Activated T-helper 1 cell treated with anti-CD3 and anti-CD28 coated beads, Interleukin-12 subunit alpha, Interleukin-12 subunit beta, Interleukin-2, Interleukin-4 antibody, amounts not matched to agents 30 ng/mL and 10 ng/mL and 1 ng/mL, durations not matched to agents 14 hours and 24 hours and 36 hours (primary cell): ENCODE data around the gene UMAD1. TPM values are rescaled to one million over a fixed set of nuclear protein-coding genes. Genes with fewer than 3 reads are reported as not detected.

Experiments used
- DNase-seq: peaks from one replicate; pipeline ENCODE4 v3.0.0; 2021; ENCODE audit warnings: low spot score
- H3K27ac Mint-ChIP-seq: one replicate; pipeline ENCODE4 v1.8.0; 2021; ENCODE audit warnings: mild to moderate bottlenecking, mixed read lengths
- H3K27me3 Mint-ChIP-seq: one replicate; pipeline ENCODE4 v1.8.0; 2022; ENCODE audit warnings: mild to moderate bottlenecking, moderate library complexity, mixed read lengths; ENCODE audit not compliant: insufficient read depth
- H3K36me3 Mint-ChIP-seq: one replicate; pipeline ENCODE4 v1.8.0; 2021; ENCODE audit warnings: low read depth, mixed read lengths
- H3K4me1 Mint-ChIP-seq: one replicate; pipeline ENCODE4 v1.8.0; 2021; ENCODE audit warnings: low read depth, mixed read lengths
- H3K4me3 Mint-ChIP-seq: one replicate; pipeline ENCODE4 v1.8.0; 2021; ENCODE audit warnings: mild to moderate bottlenecking, moderate library complexity, mixed read lengths
- H3K9me3 Mint-ChIP-seq: one replicate; pipeline ENCODE4 v1.8.0; 2021; ENCODE audit warnings: mixed read lengths
- intact Hi-C: fragments of 100-400 bp; cut with micrococcal nuclease; formaldehyde crosslinking; loops from one replicate; pipeline ENCODE4 v1.15.1; 2024
- total RNA-seq: library from RNA; stranded (reverse); gene quantifications from 2 replicates; pipeline ENCODE4 v1.2.3, GENCODE V29; 2022

The UMAD1 gene
- total RNA-seq, 1 donor from 2014 or later = 14.2 TPM

GRCh38 chr7:7746458-7746857 is 105.9 kb downstream of the UMAD1 start:
- H3K4me3 Mint-ChIP-seq = no peak overlapping the region
- no peaks in the 10 kb centered on the region for H3K36me3 Mint-ChIP-seq
- intact Hi-C loops = no loop called here
- peaks cover 10% of the 10 kb centered on the region for H3K4me1 Mint-ChIP-seq
- no peak for DNase-seq
- H3K9me3 Mint-ChIP-seq = no peaks in the 10 kb centered on the region
- H3K27me3 Mint-ChIP-seq = no peaks in the 10 kb centered on the region
- no peak overlapping the region for H3K27ac Mint-ChIP-seq

DNA sequence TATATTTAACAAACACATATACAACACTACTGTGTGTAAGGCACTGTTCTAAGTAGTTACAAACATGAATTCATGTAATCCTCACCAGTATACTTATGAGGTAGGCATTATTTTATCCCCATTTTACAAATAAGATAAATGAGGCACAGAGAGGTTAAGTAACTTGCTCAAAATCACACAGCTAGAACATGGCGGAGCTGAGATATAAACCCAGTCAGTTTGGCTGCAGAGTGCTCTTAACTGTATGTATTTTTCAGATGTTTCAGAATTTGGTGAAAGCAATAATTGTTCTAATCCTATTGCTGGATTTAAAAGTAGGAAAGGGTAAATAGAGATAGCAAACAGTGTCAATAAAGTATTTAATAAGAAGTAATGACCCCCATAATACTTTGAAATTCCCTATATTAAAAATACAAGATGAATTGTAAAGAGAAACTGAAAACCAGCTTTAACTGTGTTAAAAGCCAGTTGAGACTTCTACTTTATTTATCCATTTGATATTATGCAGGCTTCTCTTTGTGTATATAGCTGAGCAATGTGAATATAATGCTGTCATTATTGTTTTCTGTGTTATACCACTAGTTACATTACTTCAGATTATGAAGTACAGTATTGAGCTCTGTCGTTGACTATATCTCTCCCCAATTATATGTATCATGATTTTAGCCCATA is 110.2 kb downstream of the UMAD1 start:
- no peak for DNase-seq
- Mint-ChIP-seq H3K27ac (no peak overlapping the region), H3K4me1 (peaks cover 10% of the 10 kb centered on the region), H3K36me3 (peaks cover 2% of the 10 kb centered on the region), H3K9me3 (no peaks in the 10 kb centered on the region), H3K27me3 (no peaks in the 10 kb centered on the region), H3K4me3 (no peak overlapping the region)
- intact Hi-C loops = no loop called here

- Mint-ChIP-seq H3K27me3 (no peaks in the 10 kb centered on the region), H3K9me3 (no peaks in the 10 kb centered on the region), H3K4me1 (peaks cover 10% of the 10 kb centered on the region), H3K4me3 (no peak overlapping the region), H3K36me3 (peaks cover 2% of the 10 kb centered on the region), H3K27ac (no peak overlapping the region)
- intact Hi-C loops = no loop called here
- no peak for DNase-seq
These were observed 110.9 kb downstream of the UMAD1 start for GRCh38 chr7:7751243-7752092.

GRCh38 chr7:7756577-7756976 is 116.0 kb downstream of the UMAD1 start:
- Mint-ChIP-seq H3K4me1 (peaks cover 4% of the 10 kb centered on the region), H3K27ac (no peak overlapping the region), H3K27me3 (no peaks in the 10 kb centered on the region), H3K9me3 (no peaks in the 10 kb centered on the region), H3K4me3 (no peak overlapping the region), H3K36me3 (peaks cover 2% of the 10 kb centered on the region)
- intact Hi-C loops = no loop called here
- DNase-seq = no peak

DNA sequence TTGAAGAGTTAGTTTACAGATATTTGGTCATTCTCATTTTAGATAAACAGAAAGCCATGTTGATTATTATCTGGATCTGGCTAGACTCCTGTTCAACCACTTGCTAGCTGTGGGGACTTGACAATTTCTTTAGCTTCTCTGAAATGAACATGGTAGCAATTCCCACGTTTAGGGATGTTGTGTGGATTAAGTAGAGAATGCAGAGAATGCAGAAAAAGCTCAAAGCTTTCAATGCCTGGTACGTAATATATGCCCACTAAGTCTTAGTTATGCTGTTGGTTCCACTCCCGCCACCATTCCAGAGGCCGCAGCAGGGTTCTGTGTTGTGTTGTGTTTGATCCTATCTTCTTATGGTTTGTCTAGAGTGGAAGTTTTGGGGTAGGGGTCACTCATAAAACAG is 117.0 kb downstream of the UMAD1 start:
- Mint-ChIP-seq H3K4me1 (peaks cover 14% of the 10 kb centered on the region), H3K27ac (no peak overlapping the region), H3K27me3 (no peaks in the 10 kb centered on the region), H3K9me3 (no peaks in the 10 kb centered on the region), H3K4me3 (no peak overlapping the region), H3K36me3 (peaks cover 2% of the 10 kb centered on the region)
- DNase-seq = no peak
- intact Hi-C loops = no loop called here

DNA sequence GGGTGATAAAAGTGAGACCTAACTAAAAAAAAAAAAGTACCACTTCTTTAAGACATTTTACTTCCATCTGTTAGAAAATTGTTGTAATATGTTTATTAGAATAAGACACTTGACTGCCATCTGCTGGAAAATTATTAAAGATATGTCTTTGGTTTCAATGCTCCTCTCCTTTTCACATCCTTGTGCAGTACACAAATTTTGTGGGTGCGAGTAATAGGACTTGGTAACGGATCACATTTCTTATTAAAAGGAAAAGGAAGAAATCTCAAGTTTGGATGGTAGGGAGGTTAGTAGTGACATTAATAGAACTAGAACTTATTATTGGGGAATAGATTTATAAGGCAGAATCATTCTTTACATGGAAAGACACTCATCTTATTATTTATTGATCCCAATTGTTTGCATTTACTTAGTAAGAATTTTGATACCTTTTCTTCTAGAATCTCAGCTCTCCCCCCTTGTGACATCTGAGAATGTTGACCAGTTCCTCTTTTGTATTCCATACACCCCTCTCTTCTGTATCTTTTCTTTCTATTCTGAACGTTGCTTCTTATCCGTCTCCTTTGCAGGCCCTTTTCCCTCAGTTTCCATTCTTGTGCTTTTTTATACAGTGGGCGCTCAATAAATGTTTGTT is 120.9 kb downstream of the UMAD1 start:
- Mint-ChIP-seq H3K36me3 (no peaks in the 10 kb centered on the region), H3K27ac (peak overlapping the region; percentile 15), H3K4me3 (peak overlapping the region; percentile 90), H3K4me1 (peaks cover 33% of the 10 kb centered on the region), H3K9me3 (no peaks in the 10 kb centered on the region), H3K27me3 (no peaks in the 10 kb centered on the region)
- intact Hi-C loops = loop anchor here (1.0 to 10.0 kb wide), 11 partner anchors 44 to 659 kb away; partner anchors contain the start of genes C1GALT1, MIOS, RPA3 and UMAD1
- DNase-seq = no peak

DNA sequence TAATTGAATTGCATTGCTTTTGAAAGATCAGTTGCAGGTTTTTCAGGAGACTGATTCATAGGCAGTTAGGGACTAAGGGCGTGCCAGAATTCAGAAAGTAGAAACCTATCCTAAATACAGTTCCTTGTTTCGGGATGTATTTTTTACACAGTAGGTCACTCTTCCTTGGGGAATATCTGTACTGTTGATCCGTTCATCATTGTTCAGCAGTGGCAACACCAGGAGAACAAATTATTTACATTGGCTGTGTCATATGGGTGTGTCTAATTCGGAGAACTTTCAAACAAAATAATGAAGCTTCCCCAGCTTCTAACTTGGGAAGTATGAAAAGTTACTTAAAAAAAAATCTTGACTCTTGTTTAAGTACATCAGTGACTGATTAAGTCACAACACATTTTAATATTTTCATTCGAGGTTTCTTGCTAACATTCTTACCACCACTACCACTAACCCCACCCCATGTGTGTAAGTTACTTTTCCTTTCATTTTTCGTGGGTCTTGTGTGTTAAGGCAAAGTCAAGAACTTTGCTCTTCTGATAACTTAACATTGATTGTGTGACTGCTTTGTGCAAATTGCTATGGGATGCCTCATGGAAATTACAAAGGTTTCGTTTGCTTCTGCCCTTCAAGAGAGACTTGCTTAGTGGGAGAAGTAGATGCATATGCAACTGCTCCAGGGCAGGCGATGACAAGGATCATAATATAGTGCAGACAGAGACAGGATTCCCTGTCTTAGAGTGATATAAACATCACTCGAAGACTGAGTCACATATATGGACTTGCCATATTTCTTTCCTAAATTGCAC is 121.6 kb downstream of the UMAD1 start:
- H3K9me3 Mint-ChIP-seq = no peaks in the 10 kb centered on the region
- intact Hi-C loops = loop anchor here (1.0 to 10.0 kb wide), 15 partner anchors 10 to 660 kb away; partner anchors contain the start of genes C1GALT1, GLCCI1, MIOS and RPA3
- peak overlapping the region; percentile 86 for H3K27ac Mint-ChIP-seq
- peak; percentile 20 for DNase-seq
- peaks cover 33% of the 10 kb centered on the region for H3K4me1 Mint-ChIP-seq
- peak overlapping the region; percentile 90 for H3K4me3 Mint-ChIP-seq
- H3K36me3 Mint-ChIP-seq = no peaks in the 10 kb centered on the region
- no peaks in the 10 kb centered on the region for H3K27me3 Mint-ChIP-seq

DNA sequence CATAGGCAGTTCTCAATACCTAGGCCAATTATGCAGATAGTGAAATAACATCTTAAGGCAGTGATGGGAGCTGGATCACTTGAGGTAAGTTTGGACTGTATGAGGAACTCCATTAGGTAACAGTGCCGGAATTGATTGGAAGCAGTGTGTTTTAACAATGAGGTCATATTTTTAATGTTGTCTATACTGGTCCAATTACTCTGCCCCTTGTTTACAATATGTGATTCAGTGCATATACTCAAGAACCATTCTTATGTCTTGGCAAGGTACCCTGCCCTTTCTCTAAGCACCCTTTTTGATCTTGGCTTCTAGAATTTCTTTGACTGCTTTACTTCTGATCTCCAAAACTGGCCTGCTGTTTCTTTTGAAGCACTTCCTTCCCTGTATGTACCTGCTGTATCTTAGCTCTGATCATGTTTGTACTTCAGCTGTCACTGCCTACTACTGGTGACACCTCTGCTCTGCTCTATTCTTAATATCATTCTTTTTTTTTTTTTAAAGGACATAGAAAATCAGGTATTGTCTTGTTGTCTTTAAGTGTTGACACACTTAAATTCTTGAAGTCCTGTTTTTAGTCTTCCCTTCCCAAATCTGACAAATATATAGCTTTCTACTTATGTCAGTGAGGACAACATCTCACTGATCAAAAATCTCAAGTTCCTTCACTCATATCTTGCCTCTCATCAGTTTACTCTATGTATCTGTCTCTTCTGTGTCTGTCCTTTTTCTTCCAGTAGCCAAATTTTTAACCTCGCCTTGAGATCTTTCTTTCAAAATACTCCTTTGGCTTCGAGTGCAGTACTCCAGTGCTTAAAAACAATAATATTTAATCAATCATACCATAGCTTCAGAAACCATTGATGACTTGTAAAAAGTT is 124.2 kb downstream of the UMAD1 start:
- DNase-seq = no peak
- intact Hi-C loops = loop anchor here (2.0 to 10.0 kb wide), 9 partner anchors 47 to 662 kb away; partner anchors contain the start of genes C1GALT1, MIOS and RPA3
- no peaks in the 10 kb centered on the region for H3K36me3 Mint-ChIP-seq

DNA sequence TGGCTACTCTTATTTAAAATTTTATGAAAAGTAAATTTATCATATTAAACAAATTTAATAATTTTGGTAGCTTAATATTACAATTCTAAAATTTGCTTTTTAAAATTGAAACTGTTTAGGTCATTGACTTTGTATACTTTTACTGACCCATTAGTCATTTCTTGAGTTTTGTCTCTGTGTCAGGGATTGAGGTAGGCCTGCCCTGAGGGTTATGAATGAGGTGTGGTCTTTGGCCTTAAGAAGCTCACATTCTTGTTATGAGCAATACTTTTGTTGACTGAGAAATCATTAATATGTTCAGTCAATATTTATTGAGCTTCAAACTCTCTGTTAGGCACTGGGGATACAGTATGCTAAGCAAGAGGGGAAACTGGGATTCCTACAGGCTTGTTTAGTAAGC is 124.9 kb downstream of the UMAD1 start:
- Mint-ChIP-seq H3K4me1 (peaks cover 33% of the 10 kb centered on the region), H3K27ac (no peak overlapping the region), H3K9me3 (no peaks in the 10 kb centered on the region), H3K36me3 (no peaks in the 10 kb centered on the region), H3K27me3 (no peaks in the 10 kb centered on the region), H3K4me3 (no peak overlapping the region)
- DNase-seq = no peak
- intact Hi-C loops = loop anchor here (2.0 to 10.0 kb wide), 2 partner anchors 155 to 201 kb away; partner anchors contain the start of gene MIOS

More for the DNA sequence above, 124.2 kb downstream of the UMAD1 start:
- Mint-ChIP-seq H3K4me1 (peaks cover 33% of the 10 kb centered on the region), H3K9me3 (no peaks in the 10 kb centered on the region), H3K27ac (no peak overlapping the region), H3K27me3 (no peaks in the 10 kb centered on the region), H3K4me3 (no peak overlapping the region)

DNA sequence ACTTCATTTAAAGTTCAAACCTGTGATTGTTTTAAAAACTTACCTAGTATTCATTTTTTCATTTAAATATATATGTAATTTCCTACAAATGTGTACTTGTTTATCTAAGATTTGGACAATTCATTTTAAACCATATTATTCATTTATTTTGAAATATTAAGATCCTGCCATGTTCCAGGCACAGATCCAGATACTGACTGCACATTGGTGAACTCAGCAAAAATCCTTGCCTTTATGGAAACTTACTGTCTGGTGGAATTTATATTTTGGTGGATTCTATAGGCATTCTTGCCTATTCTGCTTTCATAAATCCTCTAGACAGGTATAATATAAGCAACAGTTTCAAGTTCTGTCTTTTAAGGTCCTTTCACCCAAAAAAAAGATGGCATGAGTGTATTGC is 126.1 kb downstream of the UMAD1 start:
- intact Hi-C loops = loop anchor here (10.0 kb wide), 1 partner anchor 202 kb away; the partner anchor contains the start of gene MIOS
- DNase-seq = no peak
- peaks cover 27% of the 10 kb centered on the region for H3K4me1 Mint-ChIP-seq
- no peaks in the 10 kb centered on the region for H3K9me3 Mint-ChIP-seq
- H3K27ac Mint-ChIP-seq = no peak overlapping the region
- H3K36me3 Mint-ChIP-seq = no peaks in the 10 kb centered on the region
- peaks cover 3% of the 10 kb centered on the region for H3K27me3 Mint-ChIP-seq
- H3K4me3 Mint-ChIP-seq = no peak overlapping the region

DNA sequence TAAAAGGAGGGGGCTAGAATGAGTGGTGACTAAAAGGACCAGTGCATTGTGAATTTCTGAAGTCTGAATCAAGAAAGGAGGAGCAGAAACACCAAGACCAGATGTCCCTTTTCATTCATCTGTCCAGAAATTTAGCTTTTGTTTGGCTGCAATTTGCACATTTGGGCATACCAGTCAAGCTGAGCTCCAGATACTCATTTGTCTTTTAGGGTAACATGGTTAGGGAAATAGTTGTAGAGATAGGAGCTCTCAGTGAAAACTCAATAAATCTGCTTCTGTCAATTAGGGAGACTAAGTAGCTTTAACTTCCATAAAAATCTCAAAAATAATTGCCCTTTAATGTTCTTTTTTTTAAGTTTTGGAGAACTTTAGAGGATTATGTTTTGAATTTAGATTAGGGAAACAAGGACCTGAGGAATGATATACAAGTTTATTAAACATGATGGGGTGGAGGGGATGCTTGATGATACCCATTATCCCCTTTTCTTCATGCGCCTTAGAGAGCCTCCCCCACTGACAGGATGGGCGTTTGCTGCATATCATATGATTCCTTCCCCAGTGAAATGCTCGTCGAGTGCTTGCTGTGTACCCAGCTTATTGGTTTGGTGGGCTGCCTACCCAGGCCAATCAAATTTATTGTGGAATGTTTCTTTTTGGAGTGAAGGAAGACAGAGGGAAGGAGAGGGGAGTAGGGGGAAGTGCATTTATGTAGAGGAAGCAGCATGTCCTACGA is 128.6 kb downstream of the UMAD1 start:
- intact Hi-C loops = loop anchor here (10.0 kb wide), 1 partner anchor 204 kb away; the partner anchor contains the start of gene MIOS
- H3K27me3 Mint-ChIP-seq = peaks cover 3% of the 10 kb centered on the region

More for the DNA sequence above, 128.6 kb downstream of the UMAD1 start:
- Mint-ChIP-seq H3K4me1 (peaks cover 33% of the 10 kb centered on the region), H3K27ac (no peak overlapping the region), H3K9me3 (no peaks in the 10 kb centered on the region), H3K4me3 (no peak overlapping the region), H3K36me3 (no peaks in the 10 kb centered on the region)
- DNase-seq = no peak
